ENCODE measurements around the gene TRMT2A.

TRMT2A gene

DNA sequence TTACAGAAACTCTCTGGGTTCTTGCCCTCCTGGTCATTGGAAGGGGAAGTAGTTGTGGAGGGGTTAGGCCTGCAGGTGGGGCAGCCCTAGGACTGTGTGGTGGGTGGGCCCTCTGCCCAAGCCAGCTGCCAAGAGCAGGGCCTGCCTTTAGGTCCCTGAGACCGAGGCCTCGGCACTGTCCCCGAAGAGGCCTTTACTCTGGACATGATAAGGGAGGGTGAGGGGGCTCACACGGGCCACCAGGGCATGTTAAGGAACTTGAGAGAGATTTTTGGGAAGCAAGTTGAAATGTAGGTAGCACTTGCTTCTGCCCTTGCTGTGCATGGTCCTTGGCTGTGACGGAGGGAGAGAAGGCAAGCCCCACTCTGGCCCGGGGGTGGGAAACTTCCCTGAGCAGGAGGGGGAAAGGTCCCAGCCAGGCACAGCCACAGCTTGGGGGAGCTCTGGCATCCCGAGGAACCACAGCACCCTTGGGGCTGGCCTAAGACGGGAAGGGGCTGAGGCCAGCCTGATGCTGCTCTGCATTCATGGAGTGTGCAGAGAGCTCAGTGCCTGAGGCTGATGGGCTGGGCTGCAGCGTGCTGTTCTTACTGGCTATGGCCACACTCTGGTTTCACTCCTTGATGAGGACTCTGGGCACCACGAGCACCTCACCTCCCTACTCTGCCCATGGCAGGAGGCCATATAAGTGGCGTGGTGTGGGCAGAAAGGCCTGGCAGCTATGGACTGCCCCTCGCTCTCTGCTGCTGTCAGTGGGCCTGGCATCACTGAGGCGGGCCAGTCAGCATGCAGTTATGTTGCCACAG, 8.9 kb downstream of the TRMT2A start:
- H3K9me3 ChIP-seq (ENCODE audit: insufficient read depth, low read length, severe bottlenecking), result no peaks in the 10 kb centered on the region
- no peak overlapping the region for H3K27ac ChIP-seq (ENCODE audit: low read length)
- TF ChIP-seq, protein P1, sequence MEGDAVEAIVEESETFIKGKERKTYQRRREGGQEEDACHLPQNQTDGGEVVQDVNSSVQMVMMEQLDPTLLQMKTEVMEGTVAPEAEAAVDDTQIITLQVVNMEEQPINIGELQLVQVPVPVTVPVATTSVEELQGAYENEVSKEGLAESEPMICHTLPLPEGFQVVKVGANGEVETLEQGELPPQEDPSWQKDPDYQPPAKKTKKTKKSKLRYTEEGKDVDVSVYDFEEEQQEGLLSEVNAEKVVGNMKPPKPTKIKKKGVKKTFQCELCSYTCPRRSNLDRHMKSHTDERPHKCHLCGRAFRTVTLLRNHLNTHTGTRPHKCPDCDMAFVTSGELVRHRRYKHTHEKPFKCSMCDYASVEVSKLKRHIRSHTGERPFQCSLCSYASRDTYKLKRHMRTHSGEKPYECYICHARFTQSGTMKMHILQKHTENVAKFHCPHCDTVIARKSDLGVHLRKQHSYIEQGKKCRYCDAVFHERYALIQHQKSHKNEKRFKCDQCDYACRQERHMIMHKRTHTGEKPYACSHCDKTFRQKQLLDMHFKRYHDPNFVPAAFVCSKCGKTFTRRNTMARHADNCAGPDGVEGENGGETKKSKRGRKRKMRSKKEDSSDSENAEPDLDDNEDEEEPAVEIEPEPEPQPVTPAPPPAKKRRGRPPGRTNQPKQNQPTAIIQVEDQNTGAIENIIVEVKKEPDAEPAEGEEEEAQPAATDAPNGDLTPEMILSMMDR (IDR thresholded peaks at IDR 0.05; ENCODE audit: borderline replicate concordance, extremely low read depth, low read length, poor library complexity, severe bottlenecking), result no peak
- TF ChIP-seq EZH2 (IDR thresholded peaks at IDR 0.05; ENCODE audit: borderline replicate concordance, low read depth, low read length, severe bottlenecking), result no peak
- no peak for ATAC-seq (ENCODE audit: insufficient read depth, low read depth)
- H4K20me1 ChIP-seq (ENCODE audit: insufficient read depth, low read length), result peaks cover 89% of the 10 kb centered on the region
- H3K36me3 ChIP-seq (ENCODE audit: insufficient read depth, low read length), result peaks cover 96% of the 10 kb centered on the region
- no peak overlapping the region for H2AFZ ChIP-seq (ENCODE audit: low read depth, low read length)
- no peaks in the 10 kb centered on the region for H3K27me3 ChIP-seq (ENCODE audit: insufficient read depth, low read length, poor library complexity)
- no peak for DNase-seq
- H3K4me3 ChIP-seq (ENCODE audit: low read depth in 1 of 2, low read length in 2 of 2), result no peak overlapping the region
- no peak overlapping the region for H3K9ac ChIP-seq (ENCODE audit: low read depth, low read length)
- no peak overlapping the region for H3K4me2 ChIP-seq (ENCODE audit: insufficient read depth, low read length)
- H3K79me2 ChIP-seq (ENCODE audit: insufficient read depth, low read length), result peaks cover 49% of the 10 kb centered on the region
- H3K4me1 ChIP-seq (ENCODE audit: insufficient read depth, low read length), result peaks cover 17% of the 10 kb centered on the region

DNA sequence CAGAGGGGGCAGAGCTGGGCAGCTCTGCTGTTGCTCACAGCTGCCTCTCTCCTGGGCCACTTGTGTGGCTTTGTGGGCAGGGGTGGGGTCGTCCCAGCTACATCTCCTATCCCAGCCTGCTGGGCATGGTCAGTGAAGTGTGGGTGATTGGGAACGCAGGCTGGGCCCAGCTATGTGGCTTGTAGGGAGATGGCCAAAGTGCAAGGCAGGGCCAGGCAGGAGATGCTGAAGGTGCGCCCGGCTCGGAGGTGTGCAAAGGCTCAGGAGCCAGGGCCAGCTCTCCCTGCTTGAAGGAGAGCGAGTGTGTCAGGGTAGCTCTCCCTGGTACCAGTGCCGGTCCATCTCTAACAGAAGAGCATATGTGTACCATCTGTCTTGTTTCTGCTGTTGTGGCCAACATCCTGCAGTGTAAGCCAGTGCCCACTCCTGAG, 9.5 kb downstream of the TRMT2A start:
- DNase-seq, result no peak
- peaks cover 12% of the 10 kb centered on the region for H3K4me1 ChIP-seq (ENCODE audit: insufficient read depth, low read length)
- H4K20me1 ChIP-seq (ENCODE audit: insufficient read depth, low read length), result peaks cover 89% of the 10 kb centered on the region
- H3K79me2 ChIP-seq (ENCODE audit: insufficient read depth, low read length), result peaks cover 50% of the 10 kb centered on the region
- H3K27ac ChIP-seq (ENCODE audit: low read length), result no peak overlapping the region
- H2AFZ ChIP-seq (ENCODE audit: low read depth, low read length), result no peak overlapping the region
- H3K27me3 ChIP-seq (ENCODE audit: insufficient read depth, low read length, poor library complexity), result no peaks in the 10 kb centered on the region
- no peak overlapping the region for H3K4me2 ChIP-seq (ENCODE audit: insufficient read depth, low read length)
- H3K9ac ChIP-seq (ENCODE audit: low read depth, low read length), result no peak overlapping the region
- TF ChIP-seq, protein P1 (IDR thresholded peaks at IDR 0.05; ENCODE audit: borderline replicate concordance, extremely low read depth, low read length, poor library complexity, severe bottlenecking), result no peak
- TF ChIP-seq EZH2 (IDR thresholded peaks at IDR 0.05; ENCODE audit: borderline replicate concordance, low read depth, low read length, severe bottlenecking), result no peak
- no peaks in the 10 kb centered on the region for H3K9me3 ChIP-seq (ENCODE audit: insufficient read depth, low read length, severe bottlenecking)
- no peak for ATAC-seq (ENCODE audit: insufficient read depth, low read depth)
- no peak overlapping the region for H3K4me3 ChIP-seq (ENCODE audit: low read depth in 1 of 2, low read length in 2 of 2)
- H3K36me3 ChIP-seq (ENCODE audit: insufficient read depth, low read length), result peaks cover 95% of the 10 kb centered on the region

DNA sequence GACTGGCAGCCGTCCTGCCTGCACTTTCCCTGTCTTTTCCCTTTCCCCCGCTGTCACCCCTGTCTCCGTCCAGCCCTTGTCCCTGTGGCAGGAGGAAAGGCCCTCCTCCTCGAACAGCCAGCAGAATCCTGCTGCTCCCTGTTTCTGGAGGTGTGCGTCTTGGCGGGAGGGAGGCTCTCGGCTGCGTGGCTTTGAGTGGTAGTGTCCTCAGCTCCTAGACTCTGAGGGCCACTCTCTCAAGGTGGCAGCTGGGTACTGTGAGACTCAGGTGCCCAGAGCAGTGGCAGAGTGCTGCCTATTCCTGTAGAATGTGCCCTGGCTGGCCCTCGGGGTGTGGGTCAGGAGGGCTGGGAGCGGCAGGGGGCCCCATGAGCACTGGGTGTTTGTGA, 10.2 kb downstream of the TRMT2A start:
- Histone ChIP-seq H3K9me3 (ENCODE audit: insufficient read depth, low read length, severe bottlenecking) (no peaks in the 10 kb centered on the region), H3K9ac (ENCODE audit: low read depth, low read length) (no peak overlapping the region), H3K4me3 (ENCODE audit: low read depth in 1 of 2, low read length in 2 of 2) (no peak overlapping the region), H2AFZ (ENCODE audit: low read depth, low read length) (no peak overlapping the region), H3K4me2 (ENCODE audit: insufficient read depth, low read length) (no peak overlapping the region), H3K27ac (ENCODE audit: low read length) (no peak overlapping the region), H3K79me2 (ENCODE audit: insufficient read depth, low read length) (peaks cover 56% of the 10 kb centered on the region), H3K4me1 (ENCODE audit: insufficient read depth, low read length) (peaks cover 8% of the 10 kb centered on the region), H3K27me3 (ENCODE audit: insufficient read depth, low read length, poor library complexity) (no peaks in the 10 kb centered on the region), H3K36me3 (ENCODE audit: insufficient read depth, low read length) (peaks cover 95% of the 10 kb centered on the region), H4K20me1 (ENCODE audit: insufficient read depth, low read length) (peaks cover 87% of the 10 kb centered on the region)
- ATAC-seq (ENCODE audit: insufficient read depth, low read depth), result no peak
- TF ChIP-seq, protein P1 (IDR thresholded peaks at IDR 0.05; ENCODE audit: borderline replicate concordance, extremely low read depth, low read length, poor library complexity, severe bottlenecking), result no peak
- no peak for TF ChIP-seq EZH2 (IDR thresholded peaks at IDR 0.05; ENCODE audit: borderline replicate concordance, low read depth, low read length, severe bottlenecking)
- no peak for DNase-seq
